Glomerular visceral epithelial cell (primary cell): ENCODE measurements around the gene DGLUCY.
"Not testable (repeated sequence)": the region's sequence is repeated elsewhere in the genome, so short reads cannot be mapped to it uniquely, and the experiment has no call there.

Source experiments
- DNase-seq: peaks from one replicate; pipeline ENCODE4 v3.0.0-alpha.2; 2016; ENCODE audit errors: extremely low spot score

The DGLUCY gene

GRCh38 chr14:91108941-91109611, 4.8 kb upstream of the DGLUCY start:
- peak; percentile 7 for DNase-seq

- no peak for DNase-seq
These were observed 2.4 kb upstream of the DGLUCY start for GRCh38 chr14:91111443-91111842.

- no peak for DNase-seq
These were observed 1.7 kb upstream of the DGLUCY start for GRCh38 chr14:91112194-91112593.

GRCh38 chr14:91114079-91115065, 499 bp downstream of the DGLUCY start:
- DNase-seq = peak; percentile 56

GRCh38 chr14:91115986-91116770, 2.3 kb downstream of the DGLUCY start:
- DNase-seq = no peak

- DNase-seq = no peak
These were observed 3.2 kb downstream of the DGLUCY start for GRCh38 chr14:91116913-91117588.

- no peak for DNase-seq
These were observed 4.1 kb downstream of the DGLUCY start for GRCh38 chr14:91117960-91118359.

GRCh38 chr14:91118511-91119068, 4.7 kb downstream of the DGLUCY start:
- no peak for DNase-seq

GRCh38 chr14:91119556-91120311, 5.9 kb downstream of the DGLUCY start:
- peak; percentile 54 for DNase-seq

GRCh38 chr14:91123201-91123600, 9.3 kb downstream of the DGLUCY start:
- DNase-seq = no peak

GRCh38 chr14:91124406-91125270, 10.8 kb downstream of the DGLUCY start:
- not testable (repeated sequence) for DNase-seq

- no peak for DNase-seq
These were observed 11.4 kb downstream of the DGLUCY start for GRCh38 chr14:91125271-91125660.

GRCh38 chr14:91125801-91126200, 11.9 kb downstream of the DGLUCY start:
- no peak for DNase-seq

- DNase-seq = no peak
These were observed 12.9 kb downstream of the DGLUCY start for GRCh38 chr14:91126761-91127160.

GRCh38 chr14:91127401-91127801, 13.5 kb downstream of the DGLUCY start:
- DNase-seq = no peak

- DNase-seq = no peak
These were observed 14.1 kb downstream of the DGLUCY start for GRCh38 chr14:91127924-91128323.

- DNase-seq = no peak
These were observed 14.8 kb downstream of the DGLUCY start for GRCh38 chr14:91128699-91129098.

GRCh38 chr14:91129261-91129660, 15.4 kb downstream of the DGLUCY start:
- no peak for DNase-seq

- DNase-seq = no peak
These were observed 21.2 kb downstream of the DGLUCY start for GRCh38 chr14:91135039-91135438.
